ENCODE measurements around the gene TRPC4AP.
A peak's percentile ranks its signal among the peaks of the same experiment; 100 is the strongest.
"Not testable (repeated sequence)": the region's sequence is repeated elsewhere in the genome, so short reads cannot be mapped to it uniquely, and the experiment has no call there.

Gene TRPC4AP, protein sequence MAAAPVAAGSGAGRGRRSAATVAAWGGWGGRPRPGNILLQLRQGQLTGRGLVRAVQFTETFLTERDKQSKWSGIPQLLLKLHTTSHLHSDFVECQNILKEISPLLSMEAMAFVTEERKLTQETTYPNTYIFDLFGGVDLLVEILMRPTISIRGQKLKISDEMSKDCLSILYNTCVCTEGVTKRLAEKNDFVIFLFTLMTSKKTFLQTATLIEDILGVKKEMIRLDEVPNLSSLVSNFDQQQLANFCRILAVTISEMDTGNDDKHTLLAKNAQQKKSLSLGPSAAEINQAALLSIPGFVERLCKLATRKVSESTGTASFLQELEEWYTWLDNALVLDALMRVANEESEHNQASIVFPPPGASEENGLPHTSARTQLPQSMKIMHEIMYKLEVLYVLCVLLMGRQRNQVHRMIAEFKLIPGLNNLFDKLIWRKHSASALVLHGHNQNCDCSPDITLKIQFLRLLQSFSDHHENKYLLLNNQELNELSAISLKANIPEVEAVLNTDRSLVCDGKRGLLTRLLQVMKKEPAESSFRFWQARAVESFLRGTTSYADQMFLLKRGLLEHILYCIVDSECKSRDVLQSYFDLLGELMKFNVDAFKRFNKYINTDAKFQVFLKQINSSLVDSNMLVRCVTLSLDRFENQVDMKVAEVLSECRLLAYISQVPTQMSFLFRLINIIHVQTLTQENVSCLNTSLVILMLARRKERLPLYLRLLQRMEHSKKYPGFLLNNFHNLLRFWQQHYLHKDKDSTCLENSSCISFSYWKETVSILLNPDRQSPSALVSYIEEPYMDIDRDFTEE

DNA sequence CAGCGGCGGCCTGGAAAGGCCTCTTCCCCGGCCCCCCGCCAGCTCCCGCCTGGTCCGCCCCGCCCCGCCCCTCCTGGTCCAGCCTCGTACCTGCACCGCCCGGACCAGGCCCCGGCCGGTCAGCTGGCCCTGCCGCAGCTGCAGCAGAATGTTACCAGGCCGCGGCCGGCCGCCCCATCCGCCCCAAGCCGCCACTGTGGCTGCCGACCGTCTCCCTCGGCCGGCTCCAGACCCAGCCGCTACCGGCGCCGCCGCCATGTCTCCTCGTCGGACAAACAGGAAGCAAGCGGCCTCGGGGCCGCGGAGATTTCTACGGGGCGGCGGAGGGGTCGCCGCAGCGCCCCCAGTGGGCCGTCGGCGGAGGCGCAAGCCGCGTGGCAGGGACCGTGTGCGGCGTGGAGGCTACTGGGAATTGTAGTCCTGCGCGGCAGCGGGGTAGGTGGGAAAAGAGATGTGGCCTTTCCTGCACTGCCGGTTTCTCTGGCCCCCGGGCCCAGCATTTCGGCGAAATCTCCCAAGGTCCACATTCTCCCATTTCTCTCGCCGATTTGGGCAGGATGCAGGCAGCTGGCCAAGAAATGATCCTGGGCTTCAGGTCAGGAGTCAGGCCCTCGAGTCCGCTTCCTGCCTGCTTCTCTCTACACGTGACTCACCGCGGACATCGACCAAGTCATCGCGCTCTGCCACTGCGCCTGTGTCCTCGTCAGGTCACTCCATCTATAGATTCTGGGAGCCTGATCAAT, at the start of gene TRPC4AP:
Gene TRPC4AP, minus strand, starts transcription at position 284 of the 743 bp plus-strand sequence. Its CDS starts 26 bp downstream, at position 258.
- peak; percentile 88 for DNase-seq

DNA sequence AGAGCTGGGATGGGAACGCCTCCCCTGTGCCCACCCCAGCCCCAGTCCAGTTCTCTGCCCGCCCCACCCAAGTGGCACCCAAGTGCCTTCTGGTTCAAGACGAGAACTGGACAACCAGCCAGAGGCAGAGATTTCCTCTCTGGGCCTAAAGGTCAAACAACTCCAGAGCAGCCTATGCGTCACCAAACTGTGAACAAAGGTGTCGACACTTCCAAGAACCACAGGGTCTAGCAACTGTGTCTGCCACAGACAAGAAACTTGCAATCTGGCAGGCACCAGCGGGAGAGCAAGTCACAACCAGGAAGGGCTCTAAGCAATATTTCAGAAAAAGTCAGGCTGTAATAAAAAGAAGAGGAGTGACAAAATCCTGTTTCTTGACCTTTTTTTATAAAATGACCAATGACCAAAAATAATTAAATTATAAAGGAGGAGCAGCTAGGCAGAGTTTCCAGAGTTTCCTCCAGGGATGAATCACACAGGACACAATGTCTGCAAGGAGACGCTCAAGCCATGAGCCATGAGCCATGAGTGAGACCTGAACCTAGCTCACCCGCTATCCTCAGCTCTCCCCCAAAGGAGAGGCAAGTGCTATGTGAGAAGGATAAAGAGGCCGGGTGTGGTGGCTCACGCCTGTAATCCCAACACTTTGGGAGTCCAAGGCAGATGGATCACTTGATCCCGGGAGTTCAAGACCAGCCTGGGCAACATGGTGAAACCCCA, 43.4 kb upstream of the TRPC4AP start:
- no peak for DNase-seq

DNA sequence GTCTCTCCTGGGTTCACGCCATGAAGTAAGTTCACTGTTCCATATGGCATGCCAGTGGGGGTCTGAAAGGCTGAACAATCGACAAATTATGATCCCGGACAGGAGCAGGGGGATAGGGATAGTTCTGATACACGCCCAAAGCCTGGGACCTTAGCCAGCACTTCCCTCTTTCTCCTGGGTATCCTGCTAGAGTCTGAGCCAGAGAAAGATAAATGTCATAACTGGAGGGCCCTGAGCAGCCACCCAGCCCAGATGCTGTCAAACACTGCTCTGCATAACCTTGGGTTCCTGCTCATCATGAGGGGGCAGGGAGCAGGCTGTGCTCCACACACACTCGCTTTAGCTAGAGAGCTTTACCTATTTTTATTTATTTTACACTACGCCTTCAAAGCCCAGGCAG, 42.3 kb upstream of the TRPC4AP start:
- DNase-seq: no peak

DNA sequence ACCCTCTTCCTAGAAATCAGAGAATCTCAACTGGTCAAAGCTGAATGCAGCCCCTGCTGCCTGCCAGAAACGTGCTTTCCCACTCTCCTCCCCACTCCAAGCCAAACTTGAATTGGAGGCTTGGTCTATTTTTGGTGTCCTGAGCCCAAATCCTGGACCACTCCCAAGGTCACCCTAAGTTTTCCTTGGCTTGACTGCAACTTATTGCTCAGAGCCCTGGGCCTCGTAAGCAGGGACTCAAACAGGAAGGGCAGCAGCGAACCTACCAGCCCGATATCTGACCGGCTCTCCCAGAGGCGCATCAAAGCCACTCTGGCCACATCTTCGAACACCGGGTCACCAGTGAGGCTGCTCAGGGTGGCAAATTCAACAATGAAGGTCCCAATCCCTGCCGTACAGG, 41.9 kb upstream of the TRPC4AP start:
- DNase-seq: no peak

DNA sequence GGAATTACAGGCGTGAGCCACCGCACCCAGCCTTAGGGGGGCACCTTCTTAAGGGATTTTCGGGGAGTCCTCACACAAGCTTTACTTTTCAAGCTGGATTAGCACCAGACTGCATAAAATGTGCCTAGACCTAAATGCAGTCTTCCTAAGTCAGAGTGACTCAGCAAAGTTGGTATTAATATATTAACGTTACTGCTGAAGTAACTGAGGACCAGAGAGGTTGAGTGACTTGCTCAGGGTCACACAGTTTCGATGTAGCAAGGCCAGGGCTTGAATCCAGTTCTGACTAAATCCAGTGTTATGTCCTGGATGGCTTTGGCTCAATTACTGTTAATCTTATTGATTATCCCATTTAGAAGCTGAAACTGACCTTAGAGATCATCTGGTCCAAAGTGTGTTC, 41.1 kb upstream of the TRPC4AP start:
- no peak for DNase-seq

DNA sequence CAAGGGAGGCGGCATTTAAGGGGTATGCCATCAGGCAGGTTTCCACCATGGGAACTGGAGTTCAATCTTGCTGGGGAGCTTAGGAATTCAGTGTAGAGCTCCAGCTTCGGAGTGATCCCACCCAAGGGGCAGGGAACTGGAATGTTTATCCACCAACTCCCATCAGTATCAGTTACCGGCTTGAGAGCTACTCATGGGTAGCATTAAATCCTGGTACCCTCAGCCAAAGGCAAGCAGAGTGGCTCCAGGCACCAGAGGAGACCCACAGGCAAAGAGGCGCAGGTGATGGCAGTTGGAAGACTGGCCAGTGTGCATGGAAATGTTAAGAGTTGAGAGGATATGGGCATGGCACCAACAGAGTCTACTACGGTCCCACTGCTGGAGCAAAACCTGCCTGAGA, 40.4 kb upstream of the TRPC4AP start:
- DNase-seq: no peak

DNA sequence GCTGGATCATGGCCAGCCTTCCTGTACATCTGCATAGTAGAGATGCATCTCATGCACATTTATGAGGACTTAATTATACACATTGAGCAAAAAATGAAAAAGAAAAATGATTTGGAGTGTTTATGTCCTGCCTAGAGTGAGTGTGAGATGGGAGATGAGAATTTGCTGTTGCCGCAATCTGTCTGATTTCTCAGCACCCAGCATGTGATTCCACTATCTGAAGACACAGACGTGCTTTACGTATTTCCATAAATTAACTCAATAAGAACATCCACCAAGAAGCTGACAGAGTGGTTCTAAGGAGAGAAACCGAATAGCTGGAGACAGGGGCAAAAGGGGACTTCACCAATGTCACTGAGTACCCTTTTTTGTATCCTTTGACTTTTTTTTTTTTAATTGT, 39.3 kb upstream of the TRPC4AP start:
- no peak for DNase-seq

DNA sequence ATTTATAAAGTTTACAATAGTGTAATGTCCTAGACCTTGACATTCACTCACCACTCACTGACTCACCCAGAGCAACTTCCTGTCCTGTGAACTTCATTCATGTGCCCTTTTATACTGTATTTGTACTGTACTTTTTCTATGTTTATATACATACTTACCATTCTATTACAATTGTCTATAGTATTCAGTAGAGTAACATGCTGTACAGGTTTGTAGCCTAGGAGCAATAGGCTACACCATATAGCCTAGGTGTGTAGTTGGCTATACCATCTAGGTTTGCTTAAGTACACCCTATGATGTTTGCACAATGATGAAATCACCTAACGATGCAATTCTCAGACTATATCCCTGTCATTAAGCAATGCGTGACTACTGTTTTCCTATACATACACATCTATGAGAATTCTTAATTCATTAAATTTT, 37.1 kb upstream of the TRPC4AP start:
- DNase-seq: peak; percentile 1

DNA sequence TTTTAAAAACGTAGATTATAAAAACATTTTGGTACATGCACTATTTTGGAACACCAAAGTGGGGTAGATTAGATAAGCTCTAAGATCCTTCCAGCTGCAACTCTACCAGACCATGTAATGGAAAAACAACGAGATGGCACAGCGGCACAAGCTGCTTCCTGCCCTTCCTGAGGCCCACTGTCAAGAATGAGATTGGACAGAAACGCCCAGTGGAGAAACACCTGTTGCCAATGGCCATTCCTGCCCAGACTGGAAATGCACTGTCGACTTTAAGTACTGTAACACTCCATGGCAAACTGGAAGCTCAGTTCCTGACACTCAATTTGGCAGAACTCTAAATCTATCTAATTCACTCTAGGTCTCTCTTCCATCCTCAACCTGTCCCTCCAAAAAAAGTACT, 33.1 kb upstream of the TRPC4AP start:
- DNase-seq: no peak

DNA sequence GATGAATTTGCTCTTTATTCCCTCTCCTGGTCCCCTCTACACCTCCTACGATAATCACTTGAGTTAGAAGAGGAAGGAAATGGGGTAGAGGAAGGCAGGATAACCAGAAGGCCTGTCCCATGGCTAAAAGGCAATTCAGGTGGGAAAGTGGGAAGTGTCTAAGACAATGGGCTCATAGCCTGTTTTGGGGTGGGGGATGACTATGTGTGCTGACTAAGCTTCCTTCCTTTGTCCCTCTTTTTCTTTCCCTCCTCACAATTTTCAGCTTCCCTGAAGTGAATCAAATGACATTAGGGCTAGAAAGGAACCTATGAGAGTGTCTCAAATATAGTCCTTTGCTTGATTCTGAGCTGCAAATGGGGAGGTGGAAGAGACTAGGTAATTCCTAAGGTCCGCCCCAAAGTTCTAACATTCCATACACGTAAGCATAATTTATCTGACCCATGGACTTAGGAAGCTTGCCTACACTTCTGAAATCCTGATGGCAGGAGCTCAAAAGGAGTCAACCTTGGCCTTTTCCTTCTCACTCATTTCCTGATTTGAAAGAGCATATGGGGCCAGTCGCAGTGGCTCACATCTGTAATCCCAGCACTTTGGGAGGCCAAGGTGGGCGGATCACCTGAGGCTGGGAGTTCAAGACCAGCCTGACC, 30.3 kb upstream of the TRPC4AP start:
- DNase-seq: no peak

DNA sequence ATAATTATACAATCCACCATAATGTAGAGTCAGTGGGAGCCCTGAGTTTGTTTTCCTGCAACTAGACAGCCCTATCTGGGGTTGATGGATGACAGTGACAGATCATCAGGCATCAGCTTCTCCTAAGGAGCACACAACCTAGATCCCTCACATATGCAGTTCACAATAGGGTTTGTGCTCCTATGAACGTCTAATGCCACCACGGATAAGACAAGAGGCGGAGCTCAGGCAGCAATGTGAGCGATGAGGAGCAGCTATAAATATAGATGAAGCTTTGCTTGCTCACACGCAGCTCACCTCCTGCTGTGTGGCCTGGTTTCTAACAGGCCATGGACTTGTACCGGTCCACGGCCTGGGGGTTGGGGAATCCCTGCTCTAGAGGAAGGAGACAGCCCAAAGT, 28.6 kb upstream of the TRPC4AP start:
- no peak for DNase-seq

DNA sequence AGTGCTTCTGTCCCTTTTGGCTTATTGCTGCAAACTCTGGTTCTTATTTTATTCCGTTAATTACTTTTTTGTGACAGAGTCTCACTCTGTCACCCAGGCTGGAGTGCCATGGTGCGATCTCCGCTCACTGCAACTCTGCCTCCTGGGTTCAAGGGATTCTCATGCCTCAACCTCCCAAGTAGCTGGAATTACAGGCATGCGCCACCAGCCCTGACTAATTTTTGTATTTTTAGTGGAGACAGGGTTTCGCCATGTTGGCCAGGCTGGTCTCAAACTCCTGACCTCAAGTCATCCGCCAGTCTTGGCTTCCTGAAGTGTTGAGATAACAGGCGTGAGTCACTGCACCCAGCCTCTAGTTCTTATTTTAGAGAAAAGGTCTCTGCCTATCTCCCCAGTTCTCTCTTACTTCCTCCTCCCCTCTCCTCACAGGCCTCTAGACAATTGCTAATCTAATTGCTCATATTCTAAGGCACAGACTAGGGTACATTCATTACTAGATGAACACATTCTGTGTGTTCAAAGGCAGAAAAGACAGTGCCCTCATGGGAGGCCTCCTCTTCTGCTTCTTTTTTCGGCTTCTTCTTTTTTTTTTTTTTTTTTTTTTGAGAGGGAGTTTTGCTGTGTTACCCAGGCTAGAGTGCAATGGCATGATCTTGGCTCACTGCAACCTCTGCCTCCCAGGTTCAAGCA, 27.6 kb upstream of the TRPC4AP start:
- DNase-seq: no peak

DNA sequence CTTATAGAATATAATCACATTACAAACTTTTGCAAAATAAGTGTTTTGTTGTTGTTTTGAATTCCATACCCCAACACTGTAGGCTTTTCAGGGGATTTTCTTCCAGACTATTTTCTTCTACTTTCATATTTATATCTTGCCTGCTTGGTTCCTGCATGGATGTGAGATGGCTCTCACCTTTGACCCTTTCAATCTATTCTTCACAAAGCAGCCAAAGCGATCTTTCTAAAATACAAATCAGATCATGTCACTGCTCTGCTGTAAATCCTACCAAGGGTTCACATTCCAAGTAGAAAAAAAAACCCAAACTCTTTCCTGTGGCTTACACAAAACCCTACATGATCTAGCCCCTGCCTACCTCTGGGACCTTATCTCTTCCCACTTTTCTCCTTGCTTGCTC, 25.0 kb upstream of the TRPC4AP start:
- no peak for DNase-seq

DNA sequence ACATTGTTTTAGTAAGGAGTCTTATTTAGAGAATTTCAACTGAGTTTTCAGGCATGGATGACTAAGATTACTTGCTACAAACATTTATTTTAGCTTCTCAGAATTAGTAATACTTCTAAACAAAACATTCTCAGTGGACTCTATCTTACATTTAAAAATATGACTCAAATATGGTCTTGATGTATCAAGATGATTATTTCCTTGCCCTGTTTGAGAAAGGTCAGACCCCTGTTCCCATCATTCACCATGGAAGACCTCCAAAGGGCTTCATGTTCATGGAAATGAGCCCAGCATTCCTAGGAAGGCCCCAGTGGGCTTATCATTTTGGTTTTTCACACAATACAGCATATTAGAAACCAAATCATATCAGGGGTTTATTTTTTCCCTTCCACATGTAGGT, 24.6 kb upstream of the TRPC4AP start:
- DNase-seq: no peak

DNA sequence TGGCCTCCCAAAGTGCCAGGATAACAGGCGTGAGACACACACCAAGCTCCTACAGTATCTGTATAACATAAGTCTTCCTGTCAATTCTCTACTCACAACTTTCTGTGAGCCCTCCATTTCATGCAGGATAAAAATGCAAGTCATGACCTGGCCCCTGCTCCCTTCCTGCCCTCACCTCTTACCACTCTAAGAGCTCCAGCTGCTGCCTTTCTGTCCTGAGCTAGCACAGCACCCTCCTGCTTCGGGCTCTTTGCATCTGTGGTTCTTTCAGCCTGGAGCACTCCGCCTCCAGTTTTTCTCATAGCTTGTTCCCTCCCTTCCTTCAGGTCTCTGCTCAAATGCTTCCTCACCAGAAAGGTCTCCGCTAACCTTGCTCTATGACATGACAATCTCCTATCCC, 23.7 kb upstream of the TRPC4AP start:
- DNase-seq: no peak

DNA sequence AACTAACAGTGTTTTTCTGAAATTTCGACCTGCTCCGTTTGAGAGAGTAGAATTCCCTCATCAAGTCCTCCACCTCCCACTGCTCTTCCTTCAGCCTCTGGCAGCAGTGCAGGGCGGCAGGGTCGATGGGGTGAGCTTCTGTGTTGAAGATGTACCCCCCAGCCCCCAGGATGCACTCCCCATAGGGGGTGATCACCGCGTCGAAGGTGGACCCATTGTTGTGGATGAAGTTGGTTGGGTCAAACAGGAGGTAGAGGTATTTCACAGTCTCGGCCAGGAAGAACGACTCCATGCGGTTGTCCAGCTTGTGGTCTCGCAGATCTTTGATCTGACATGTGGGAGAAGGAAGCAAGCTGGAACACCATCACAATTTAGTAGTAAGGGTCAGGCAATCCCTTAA, 23.0 kb upstream of the TRPC4AP start:
- no peak for DNase-seq

DNA sequence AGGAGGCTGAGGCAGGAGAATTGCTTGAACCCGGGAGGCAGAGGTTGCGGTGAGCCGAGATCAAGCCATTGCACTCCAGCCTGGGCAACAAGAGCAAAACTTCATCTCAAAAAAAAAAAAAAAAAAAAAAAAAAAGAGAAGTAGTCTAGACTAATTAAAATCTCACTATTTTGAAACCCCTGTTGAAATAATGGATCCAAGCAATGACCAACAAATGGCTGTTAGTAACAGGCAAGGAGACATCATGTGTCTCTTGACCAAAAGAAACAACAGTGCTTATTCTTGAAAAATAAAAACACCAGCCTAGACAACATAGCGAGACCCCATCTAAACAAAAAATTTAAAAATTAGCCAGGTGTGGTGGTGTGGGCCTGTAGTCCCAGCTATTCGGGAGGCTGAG, 19.7 kb upstream of the TRPC4AP start:
- DNase-seq: not testable (repeated sequence)

DNA sequence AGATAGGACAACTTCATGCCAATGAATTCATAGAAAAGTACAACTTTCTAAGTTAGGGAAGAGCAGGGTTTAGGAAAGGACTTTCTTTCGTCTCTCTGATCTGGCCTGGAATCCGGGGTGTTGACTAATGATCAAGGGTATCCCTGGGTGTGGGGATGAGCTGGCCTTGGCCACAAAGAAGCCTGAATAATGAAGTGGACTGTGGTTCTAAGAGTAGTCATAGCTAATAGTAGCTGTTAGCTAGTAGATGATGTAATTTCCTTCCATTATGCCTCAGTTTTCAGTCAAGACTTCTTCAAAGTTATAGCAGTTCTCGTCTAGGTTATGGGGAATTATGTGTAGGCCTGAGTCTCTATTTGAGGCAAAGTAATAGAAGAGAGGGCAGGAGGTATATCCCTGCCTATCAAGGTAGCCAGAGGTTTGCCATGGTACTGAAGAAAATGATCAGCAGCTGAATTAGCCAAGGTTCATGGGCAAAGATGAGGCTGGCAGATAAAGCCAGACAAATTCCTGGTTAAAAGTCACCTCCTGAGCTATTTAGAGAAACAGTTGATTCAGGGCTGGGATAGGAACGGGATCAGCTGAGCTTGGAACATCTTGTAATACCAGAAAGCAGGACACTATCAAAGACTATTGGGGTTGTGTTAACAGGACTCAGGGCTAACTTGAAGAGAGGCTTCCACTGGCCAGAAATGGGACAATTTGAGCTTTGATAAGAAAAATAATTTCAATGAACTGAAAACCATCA, 18.7 kb upstream of the TRPC4AP start:
- no peak for DNase-seq

DNA sequence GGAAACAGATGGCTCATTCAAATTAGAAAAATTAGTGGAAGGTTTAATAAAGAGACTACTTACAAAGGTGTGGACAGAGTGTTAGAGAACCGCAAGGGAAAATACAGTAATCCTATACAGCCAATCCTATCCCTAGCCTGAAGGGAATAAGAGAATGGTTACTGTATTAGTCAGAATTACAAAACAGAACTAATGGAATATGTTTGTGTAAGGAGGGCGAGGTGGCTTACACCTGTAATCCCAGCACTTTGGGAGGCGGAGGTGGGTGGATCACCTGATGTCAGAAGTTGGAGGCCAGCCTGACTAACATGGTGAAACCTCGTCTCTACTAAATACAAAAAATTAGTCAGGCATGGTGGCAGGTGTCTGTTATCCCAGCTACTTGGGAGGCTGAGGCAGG, 16.3 kb upstream of the TRPC4AP start:
- DNase-seq: no peak

DNA sequence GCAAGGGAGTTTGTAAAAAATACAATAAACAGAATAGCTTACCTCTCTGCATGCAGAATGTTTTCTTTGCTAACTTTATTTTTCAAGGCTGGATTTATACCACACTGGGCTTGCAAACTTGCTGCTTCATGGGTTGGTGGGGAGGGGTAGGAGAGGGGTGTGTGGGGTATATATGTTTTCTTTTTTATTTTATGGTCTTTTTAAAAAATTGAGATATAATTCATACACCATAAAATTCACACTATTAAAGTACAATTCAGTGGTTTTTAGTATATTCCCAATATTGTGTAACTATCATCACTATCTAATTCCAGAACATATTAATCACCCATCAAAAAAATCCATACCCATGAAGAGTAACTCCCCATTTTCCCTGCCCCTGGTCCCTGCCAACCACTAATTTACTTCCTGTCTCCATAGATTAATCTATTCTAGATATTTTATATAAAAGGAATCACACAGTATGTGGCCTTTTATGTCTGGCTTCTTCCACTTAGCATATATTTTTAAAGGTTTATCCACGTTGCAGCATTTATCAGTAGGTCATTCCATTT, 14.3 kb upstream of the TRPC4AP start:
- DNase-seq: no peak

Data from NCI-H2029 (cell line).